ENCODE results near the gene ADGRL1. TPM values are rescaled to one million over a fixed set of nuclear protein-coding genes. Genes with fewer than 3 reads are reported as not detected.

Gene ADGRL1
- total RNA-seq, 6 experiments from 2014 or later, result 0.46 to 4.6 (median 1.3) TPM

- 43% methylated on average over 4 of the region's 4 CpGs for WGBS (ENCODE audit: insufficient coverage, low coverage, low lambda C conversion rate, missing lambda C conversion rate)
- Histone ChIP-seq H3K27ac (peak overlapping the region in 1 of 3 donors; percentile 29), H3K27me3 (no peaks in the 10 kb centered on the region), H3K4me1 (peaks cover 0 to 14% (median 0%) of the 10 kb centered on the region in 4 donors), H3K4me3 (no peak overlapping the region), H3K9me3 (no peaks in the 10 kb centered on the region), H3K36me3 (no peaks in the 10 kb centered on the region)
- peak; percentile 64 to 85 (median 70) for ATAC-seq
- no peak for DNase-seq
- no peak for TF ChIP-seq CTCF (IDR thresholded peaks at IDR 0.05)
- intact Hi-C loops (cut with DNase I), result no loop called here
Observed at GRCh38 chr19:14127929-14128509, 78.0 kb downstream of the ADGRL1 start.

DNA sequence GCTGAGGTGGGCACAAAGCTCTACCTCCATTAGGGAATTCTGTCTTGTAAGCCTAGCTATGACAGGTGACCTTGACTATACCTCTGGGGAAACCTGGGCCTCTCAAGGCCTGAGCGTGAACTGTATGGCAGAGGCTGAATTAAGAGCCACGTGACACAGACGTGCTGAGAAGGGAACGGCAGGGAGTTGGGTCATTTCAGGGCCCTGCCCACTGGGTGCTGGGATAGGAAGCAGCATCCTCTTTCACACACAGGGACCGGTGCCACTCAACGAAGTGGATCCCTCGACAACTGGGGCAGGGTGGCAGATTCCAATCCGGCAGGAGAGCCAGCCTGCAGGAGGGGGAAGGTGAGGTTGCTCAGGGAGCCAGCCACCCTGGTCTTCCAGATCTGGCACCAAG, 78.8 kb downstream of the ADGRL1 start:
- H3K4me3 ChIP-seq, result no peak overlapping the region
- peak; percentile 54 to 71 (median 66) for ATAC-seq
- WGBS (ENCODE audit: insufficient coverage, low coverage, low lambda C conversion rate, missing lambda C conversion rate), result no CpG with 5 or more reads among the region's 8 CpGs
- no peak for TF ChIP-seq POLR2A (IDR thresholded peaks at IDR 0.05)
- TF ChIP-seq CTCF (IDR thresholded peaks at IDR 0.05), result no peak
- no peaks in the 10 kb centered on the region for H3K9me3 ChIP-seq
- intact Hi-C loops (cut with DNase I), result no loop called here
- H3K27me3 ChIP-seq, result no peaks in the 10 kb centered on the region
- H3K4me1 ChIP-seq, result peaks cover 0 to 14% (median 0%) of the 10 kb centered on the region in 4 donors
- H3K36me3 ChIP-seq, result no peaks in the 10 kb centered on the region
- H3K27ac ChIP-seq, result peak overlapping the region in 1 of 3 donors; percentile 29
- DNase-seq, result peak in 1 of 3 donors; percentile 68

- no peak for DNase-seq
- no peak for ATAC-seq
- intact Hi-C loops (cut with DNase I), result no loop called here
- 94% methylated on average over 6 of the region's 6 CpGs for WGBS (ENCODE audit: insufficient coverage, low coverage, low lambda C conversion rate, missing lambda C conversion rate)
- Histone ChIP-seq H3K27ac (no peak overlapping the region), H3K27me3 (no peaks in the 10 kb centered on the region), H3K4me3 (no peak overlapping the region), H3K4me1 (peaks cover 0 to 25% (median 8%) of the 10 kb centered on the region in 4 donors), H3K36me3 (no peaks in the 10 kb centered on the region), H3K9me3 (no peaks in the 10 kb centered on the region)
- no peak for TF ChIP-seq CTCF (IDR thresholded peaks at IDR 0.05)
- no peak for TF ChIP-seq POLR2A (IDR thresholded peaks at IDR 0.05)
Observed at GRCh38 chr19:14122924-14123323, 83.0 kb downstream of the ADGRL1 start.

GRCh38 chr19:14120497-14120780, 85.5 kb downstream of the ADGRL1 start:
- DNase-seq (no peak), ATAC-seq (no peak)
- no CpG with 5 or more reads among the region's 7 CpGs for WGBS (ENCODE audit: insufficient coverage, low coverage, low lambda C conversion rate, missing lambda C conversion rate)
- TF ChIP-seq POLR2A (IDR thresholded peaks at IDR 0.05), result no peak
- no peak for TF ChIP-seq CTCF (IDR thresholded peaks at IDR 0.05)
- H3K9me3 ChIP-seq, result no peaks in the 10 kb centered on the region
- H3K27me3 ChIP-seq, result no peaks in the 10 kb centered on the region
- intact Hi-C loops (cut with DNase I), result no loop called here
- H3K36me3 ChIP-seq, result no peaks in the 10 kb centered on the region
- no peak overlapping the region for H3K27ac ChIP-seq
- H3K4me3 ChIP-seq, result no peak overlapping the region
- H3K4me1 ChIP-seq, result peaks cover 0 to 25% (median 14%) of the 10 kb centered on the region in 4 donors

Data from right lobe of liver (tissue), 6 donors.